ENCODE results near the gene DBP. TPM values are rescaled to one million over a fixed set of nuclear protein-coding genes. Genes with fewer than 3 reads are reported as not detected.
"Not testable (repeated sequence)": the region's sequence is repeated elsewhere in the genome, so short reads cannot be mapped to it uniquely, and the experiment has no call there.

Gene DBP
- total and polyA plus RNA-seq, 4 donors, result 6.2 to 16.6 (median 15.1) TPM

DNA sequence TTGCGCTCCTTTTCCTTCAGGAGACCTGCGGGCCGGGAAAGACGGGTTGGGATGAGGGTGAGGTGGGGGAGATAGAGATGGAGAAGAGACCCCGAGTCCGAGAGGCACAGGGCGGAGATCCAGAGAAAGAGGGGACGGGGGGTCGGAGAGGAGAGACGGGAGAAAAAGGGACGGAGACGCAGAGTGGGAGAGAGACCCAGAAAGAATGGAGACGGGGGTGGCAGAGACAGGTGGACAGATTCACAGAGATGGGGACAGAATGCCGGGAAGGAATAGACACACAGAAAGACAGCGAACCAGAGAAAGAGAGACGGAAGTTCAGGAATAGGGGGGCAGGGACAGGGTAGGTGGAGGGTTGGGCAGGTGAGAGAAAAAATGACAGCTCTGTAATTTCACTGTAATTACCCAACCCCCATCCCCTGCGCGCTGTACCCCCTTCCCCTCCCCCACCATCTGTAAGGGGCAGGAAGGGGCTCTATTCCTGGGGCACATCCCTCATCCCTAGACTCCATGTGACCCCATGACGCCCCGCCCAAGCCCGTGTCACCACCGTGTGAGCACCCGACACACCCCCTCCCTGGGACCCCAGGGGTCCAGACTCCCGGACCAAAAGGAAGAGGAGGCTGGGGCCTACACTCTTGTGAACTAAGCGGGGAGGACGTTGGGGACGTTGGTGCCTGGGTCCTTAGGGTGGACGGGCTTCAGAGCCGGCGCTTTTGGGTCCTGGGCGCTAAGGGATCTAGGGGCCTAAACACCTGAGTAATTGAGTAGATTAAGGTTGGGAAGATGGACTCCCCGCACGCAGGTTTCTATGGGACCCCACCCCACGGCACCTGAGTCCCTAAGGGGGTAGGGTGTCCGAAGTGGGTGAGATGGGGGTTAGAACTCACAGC, 967 bp downstream of the DBP start:
- Histone ChIP-seq H3K27me3 (ENCODE audit: control insufficient read depth, insufficient read depth, low read length) (no peaks in the 10 kb centered on the region), H3K4me3 (ENCODE audit: low read depth, low read length) (peak overlapping the region; percentile 75), H3K36me3 (ENCODE audit: control insufficient read depth, insufficient read depth, low read length) (peaks cover 35% of the 10 kb centered on the region), H3K27ac (ENCODE audit: low read depth, low read length) (peak overlapping the region; percentile 97), H3K4me1 (ENCODE audit: control insufficient read depth, insufficient read depth, low read length) (peaks cover 77% of the 10 kb centered on the region), H3K9me3 (ENCODE audit: control insufficient read depth, insufficient read depth, low read length) (no peaks in the 10 kb centered on the region)
- 5% methylated on average over 31 of the region's 35 CpGs for WGBS (ENCODE audit: insufficient coverage)
- peak in 1 of 6 donors; percentile 26 for DNase-seq (ENCODE audit: low read depth in 4 of 6, low spot score in 6 of 6)

DNA sequence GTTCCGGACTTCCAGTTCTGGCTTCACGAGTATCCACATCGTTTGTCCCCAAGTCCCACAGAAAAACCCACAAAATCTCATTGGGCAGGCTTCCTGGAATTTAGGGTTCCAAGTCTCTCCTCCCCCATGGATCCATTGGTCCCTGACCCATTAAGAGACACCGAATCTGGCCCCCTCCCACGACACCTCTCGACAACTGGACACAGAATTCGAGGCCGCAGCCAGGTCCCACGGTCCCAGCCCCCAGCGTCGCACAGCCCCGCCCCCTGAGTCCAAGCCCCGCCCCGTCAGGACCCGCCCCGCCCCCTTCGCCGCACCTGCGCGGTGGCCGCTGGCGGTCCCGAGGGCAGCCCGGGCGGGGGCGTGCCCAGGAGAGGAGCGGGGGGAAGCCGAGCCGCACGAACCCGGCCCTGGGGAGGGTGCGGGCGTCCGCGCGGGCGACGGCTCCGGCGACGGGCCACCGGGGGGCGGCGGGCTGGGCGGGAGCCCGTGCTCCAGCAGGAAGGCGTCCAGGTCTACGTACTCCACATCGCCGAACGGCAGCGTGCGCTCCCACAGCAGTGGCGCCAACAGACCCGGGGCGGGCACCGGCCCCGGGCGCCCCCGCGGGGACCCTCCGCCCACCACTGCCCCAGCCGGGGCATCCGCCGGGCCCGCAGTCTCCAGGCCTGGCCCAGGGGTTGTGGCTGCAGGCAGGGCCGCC, 1.8 kb downstream of the DBP start:
- Histone ChIP-seq H3K4me3 (ENCODE audit: low read depth, low read length) (peak overlapping the region; percentile 75), H3K36me3 (ENCODE audit: control insufficient read depth, insufficient read depth, low read length) (peaks cover 41% of the 10 kb centered on the region), H3K27me3 (ENCODE audit: control insufficient read depth, insufficient read depth, low read length) (no peaks in the 10 kb centered on the region), H3K27ac (ENCODE audit: low read depth, low read length) (peak overlapping the region; percentile 97), H3K9me3 (ENCODE audit: control insufficient read depth, insufficient read depth, low read length) (no peaks in the 10 kb centered on the region), H3K4me1 (ENCODE audit: control insufficient read depth, insufficient read depth, low read length) (peaks cover 85% of the 10 kb centered on the region)
- 2% methylated on average over 67 of the region's 67 CpGs for WGBS (ENCODE audit: insufficient coverage)
- peak in 2 of 6 donors; percentile 65 to 75 for DNase-seq (ENCODE audit: low read depth in 4 of 6, low spot score in 6 of 6)

DNA sequence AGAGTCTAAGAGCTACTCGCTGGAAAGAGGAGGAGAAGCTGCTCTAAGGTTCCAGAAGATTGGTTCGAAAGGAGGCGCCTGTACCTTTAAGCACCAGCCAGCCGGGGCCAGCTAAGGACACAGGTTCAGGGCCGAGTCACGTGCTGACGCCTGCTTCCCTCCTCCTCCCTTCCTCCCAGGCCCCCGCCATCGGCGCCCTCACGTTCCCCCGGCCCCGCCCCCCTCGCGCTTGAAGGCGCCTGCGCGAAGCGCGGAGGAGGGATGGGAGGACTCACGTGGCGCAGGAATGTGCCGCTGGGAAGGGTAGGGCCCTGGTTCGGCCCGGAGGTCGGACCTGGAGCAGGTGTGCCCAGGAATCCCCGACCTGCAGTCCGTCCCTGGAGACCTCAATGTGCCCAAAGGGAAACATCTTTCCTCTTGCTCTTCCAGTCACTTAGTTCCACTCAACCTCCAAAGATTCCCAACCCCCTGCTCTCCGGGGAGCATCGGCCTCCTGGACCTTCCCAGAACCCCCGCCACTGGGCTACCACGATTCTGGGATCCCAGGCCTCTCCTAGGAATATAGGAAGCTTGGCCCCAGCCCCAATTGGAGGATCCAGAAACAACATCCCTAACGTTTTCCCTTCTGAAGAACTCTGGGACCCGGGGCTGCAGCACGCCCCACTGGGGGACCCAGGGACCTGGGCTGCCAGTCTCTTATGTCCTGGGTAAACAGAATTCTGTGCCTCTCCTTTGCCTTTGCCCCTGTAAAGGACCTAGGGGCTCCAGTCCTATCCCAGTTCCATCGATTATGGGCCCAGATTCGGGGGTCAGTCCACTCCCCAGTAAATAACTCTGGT, 2.5 kb downstream of the DBP start:
- Histone ChIP-seq H3K27me3 (ENCODE audit: control insufficient read depth, insufficient read depth, low read length) (no peaks in the 10 kb centered on the region), H3K9me3 (ENCODE audit: control insufficient read depth, insufficient read depth, low read length) (no peaks in the 10 kb centered on the region), H3K27ac (ENCODE audit: low read depth, low read length) (peak overlapping the region; percentile 92), H3K36me3 (ENCODE audit: control insufficient read depth, insufficient read depth, low read length) (peaks cover 45% of the 10 kb centered on the region), H3K4me3 (ENCODE audit: low read depth, low read length) (peak overlapping the region; percentile 32), H3K4me1 (ENCODE audit: control insufficient read depth, insufficient read depth, low read length) (peaks cover 89% of the 10 kb centered on the region)
- whole genome bisulfite sequencing (ENCODE audit: insufficient coverage), result 10% methylated on average over 34 of the region's 37 CpGs
- DNase-seq (ENCODE audit: low read depth in 4 of 6, low spot score in 6 of 6), result peak in 4 of 6 donors; percentile 85 to 98 (median 92)

DNA sequence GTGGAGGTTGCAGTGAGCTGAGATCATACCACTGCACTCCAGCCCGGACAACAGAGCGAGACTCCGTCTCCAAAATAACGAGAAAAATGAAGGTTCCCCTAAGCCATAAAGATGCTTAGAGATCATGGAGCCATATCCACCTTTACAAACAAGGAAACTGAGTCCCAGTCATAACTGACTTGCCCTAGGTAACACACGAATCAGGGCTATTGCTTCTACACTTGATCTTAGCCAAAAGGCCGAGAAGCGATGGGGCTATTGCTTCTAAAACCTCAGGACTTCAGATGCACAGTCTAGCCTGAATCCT, 3.2 kb downstream of the DBP start:
- DNase-seq (ENCODE audit: low read depth in 4 of 6, low spot score in 6 of 6), result no peak
- H3K9me3 ChIP-seq (ENCODE audit: control insufficient read depth, insufficient read depth, low read length), result no peaks in the 10 kb centered on the region
- H3K36me3 ChIP-seq (ENCODE audit: control insufficient read depth, insufficient read depth, low read length), result peaks cover 45% of the 10 kb centered on the region
- peaks cover 86% of the 10 kb centered on the region for H3K4me1 ChIP-seq (ENCODE audit: control insufficient read depth, insufficient read depth, low read length)
- WGBS (ENCODE audit: insufficient coverage), result 74% methylated on average over 6 of the region's 7 CpGs
- peak overlapping the region; percentile 32 for H3K4me3 ChIP-seq (ENCODE audit: low read depth, low read length)
- H3K27me3 ChIP-seq (ENCODE audit: control insufficient read depth, insufficient read depth, low read length), result no peaks in the 10 kb centered on the region
- H3K27ac ChIP-seq (ENCODE audit: low read depth, low read length), result peak overlapping the region; percentile 92

DNA sequence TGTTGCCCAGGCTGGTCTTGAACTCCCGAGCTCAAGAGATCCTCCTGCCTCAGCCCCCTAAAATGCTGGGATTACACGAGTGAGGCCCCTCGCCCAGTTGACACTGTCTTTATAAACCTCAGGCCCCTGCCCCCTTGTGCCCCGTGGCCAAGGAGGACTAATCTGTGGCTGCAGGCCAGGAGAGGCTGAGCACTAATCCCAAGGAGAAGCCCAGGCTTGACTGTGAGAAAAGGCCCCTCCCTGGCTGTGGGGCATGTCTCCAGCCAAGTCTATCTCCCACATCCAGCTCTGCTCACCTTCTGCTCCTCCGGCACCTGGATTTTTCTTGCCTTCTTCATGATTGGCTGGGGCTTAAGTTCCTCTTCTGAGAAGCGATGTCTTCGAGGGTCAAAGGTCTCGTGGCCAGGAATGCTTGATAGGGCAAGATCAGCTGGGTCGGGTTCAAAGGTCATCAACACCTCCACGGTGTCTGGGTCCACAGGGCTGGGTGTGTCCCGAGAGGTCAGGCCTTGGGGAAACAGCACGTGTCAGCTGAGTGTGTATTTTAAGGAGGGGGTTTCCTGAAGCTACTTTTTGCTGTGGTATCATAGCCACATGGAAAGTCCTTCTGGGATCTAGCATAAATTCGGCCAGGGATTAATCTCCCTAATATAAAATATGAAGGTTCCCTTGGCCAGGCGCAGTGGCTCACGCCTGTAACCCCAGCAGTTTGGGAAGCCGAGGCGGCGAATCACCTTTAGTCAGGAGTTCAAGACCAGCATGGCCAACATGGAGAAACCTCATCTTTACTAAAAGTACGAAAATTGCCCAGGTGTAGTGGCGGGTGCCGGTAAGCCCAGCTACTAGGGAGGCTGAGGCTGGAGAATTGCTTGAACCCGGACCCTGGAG, 3.8 kb downstream of the DBP start:
- no peak overlapping the region for H3K4me3 ChIP-seq (ENCODE audit: low read depth, low read length)
- WGBS (ENCODE audit: insufficient coverage), result 92% methylated on average over 15 of the region's 22 CpGs
- H3K9me3 ChIP-seq (ENCODE audit: control insufficient read depth, insufficient read depth, low read length), result no peaks in the 10 kb centered on the region
- H3K4me1 ChIP-seq (ENCODE audit: control insufficient read depth, insufficient read depth, low read length), result peaks cover 80% of the 10 kb centered on the region
- peaks cover 47% of the 10 kb centered on the region for H3K36me3 ChIP-seq (ENCODE audit: control insufficient read depth, insufficient read depth, low read length)
- no peaks in the 10 kb centered on the region for H3K27me3 ChIP-seq (ENCODE audit: control insufficient read depth, insufficient read depth, low read length)
- no peak for DNase-seq (ENCODE audit: low read depth in 4 of 6, low spot score in 6 of 6)
- no peak overlapping the region for H3K27ac ChIP-seq (ENCODE audit: low read depth, low read length)

DNA sequence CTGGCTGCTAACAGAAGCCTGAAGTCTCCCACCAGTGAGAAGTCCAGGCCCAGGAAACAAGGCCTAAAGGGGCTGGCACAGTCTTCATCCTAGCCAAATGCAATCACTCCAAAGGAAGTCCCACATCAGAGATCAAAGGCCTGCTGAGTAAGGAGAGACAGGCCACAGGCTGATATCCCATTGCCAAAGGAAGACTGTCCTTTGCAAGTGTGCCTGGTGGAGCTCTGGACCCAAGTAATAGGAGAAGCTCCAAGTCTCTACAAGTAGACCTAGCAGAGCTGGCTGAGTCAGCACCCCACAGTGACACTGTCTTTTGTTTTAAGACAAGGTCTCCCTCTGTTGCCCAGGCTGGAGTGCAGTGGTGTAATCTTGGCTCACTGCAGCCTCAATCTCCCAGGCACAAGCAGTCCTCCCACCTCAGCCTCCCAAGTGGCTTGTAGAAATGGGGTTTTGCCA, 4.5 kb downstream of the DBP start:
- Histone ChIP-seq H3K36me3 (ENCODE audit: control insufficient read depth, insufficient read depth, low read length) (peaks cover 54% of the 10 kb centered on the region), H3K27me3 (ENCODE audit: control insufficient read depth, insufficient read depth, low read length) (no peaks in the 10 kb centered on the region), H3K4me1 (ENCODE audit: control insufficient read depth, insufficient read depth, low read length) (peaks cover 75% of the 10 kb centered on the region), H3K9me3 (ENCODE audit: control insufficient read depth, insufficient read depth, low read length) (no peaks in the 10 kb centered on the region), H3K4me3 (ENCODE audit: low read depth, low read length) (no peak overlapping the region), H3K27ac (ENCODE audit: low read depth, low read length) (no peak overlapping the region)
- no peak for DNase-seq (ENCODE audit: low read depth in 4 of 6, low spot score in 6 of 6)

DNA sequence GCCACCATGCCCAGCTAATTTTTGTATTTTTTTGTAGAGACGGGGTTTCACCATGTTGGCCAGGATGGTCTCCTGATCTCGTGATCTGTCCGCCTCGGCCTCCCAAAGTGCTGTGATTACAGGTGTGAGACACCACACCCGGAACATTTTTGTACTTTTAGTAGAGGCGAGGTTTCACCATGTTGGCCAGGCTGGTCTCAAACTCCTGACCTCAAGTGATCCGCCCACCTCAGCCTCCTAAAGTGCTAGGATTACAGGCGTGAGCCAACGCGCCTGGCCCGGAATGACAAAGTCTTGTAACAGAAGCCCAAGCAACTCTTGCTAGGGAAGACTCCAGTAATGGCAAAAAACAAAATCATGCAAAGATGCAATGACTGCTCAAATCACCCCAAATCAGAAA, 4.9 kb downstream of the DBP start:
- WGBS (ENCODE audit: insufficient coverage), result 91% methylated on average over 11 of the region's 11 CpGs
- Histone ChIP-seq H3K36me3 (ENCODE audit: control insufficient read depth, insufficient read depth, low read length) (peaks cover 58% of the 10 kb centered on the region), H3K4me1 (ENCODE audit: control insufficient read depth, insufficient read depth, low read length) (peaks cover 73% of the 10 kb centered on the region)
- not testable (repeated sequence) for H3K27me3 ChIP-seq (ENCODE audit: control insufficient read depth, insufficient read depth, low read length); H3K27ac ChIP-seq (ENCODE audit: low read depth, low read length); H3K9me3 ChIP-seq (ENCODE audit: control insufficient read depth, insufficient read depth, low read length); DNase-seq (ENCODE audit: low read depth in 4 of 6, low spot score in 6 of 6); H3K4me3 ChIP-seq (ENCODE audit: low read depth, low read length)

DNA sequence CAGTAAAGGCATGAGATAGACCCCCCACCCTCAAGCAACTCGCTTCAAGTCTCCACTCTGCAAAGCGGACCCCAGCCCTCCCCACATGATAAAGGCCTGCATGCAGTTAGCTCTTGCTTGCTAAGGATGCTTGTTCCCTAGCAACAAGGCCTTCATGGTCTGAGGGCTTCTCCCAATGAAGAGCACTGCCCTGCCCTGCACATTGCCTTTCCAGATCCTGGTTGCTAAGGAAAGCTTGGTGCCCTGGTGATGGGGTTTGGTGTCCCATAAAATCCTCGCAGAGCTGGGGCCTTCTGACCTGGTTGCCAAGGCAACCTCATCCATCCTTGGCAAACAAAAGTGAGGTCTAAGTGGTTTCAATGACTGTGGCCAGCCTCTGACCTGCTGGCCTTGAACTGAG, 6.0 kb downstream of the DBP start:
- Histone ChIP-seq H3K9me3 (ENCODE audit: control insufficient read depth, insufficient read depth, low read length) (no peaks in the 10 kb centered on the region), H3K27me3 (ENCODE audit: control insufficient read depth, insufficient read depth, low read length) (no peaks in the 10 kb centered on the region), H3K27ac (ENCODE audit: low read depth, low read length) (peak overlapping the region; percentile 69), H3K4me1 (ENCODE audit: control insufficient read depth, insufficient read depth, low read length) (peaks cover 63% of the 10 kb centered on the region), H3K4me3 (ENCODE audit: low read depth, low read length) (no peak overlapping the region), H3K36me3 (ENCODE audit: control insufficient read depth, insufficient read depth, low read length) (peaks cover 66% of the 10 kb centered on the region)
- peak in 2 of 6 donors; percentile 69 to 88 for DNase-seq (ENCODE audit: low read depth in 4 of 6, low spot score in 6 of 6)
- WGBS (ENCODE audit: insufficient coverage), result 16% methylated on average over 3 of the region's 3 CpGs

Measured in spinal cord (tissue), 10 donors.